A673 (cell line): Measurements from ENCODE around the gene F2RL3. TPM values are rescaled to one million over a fixed set of nuclear protein-coding genes. Genes with fewer than 3 reads are reported as not detected.

Source experiments
- BruUV-seq: library from RNA; stranded (reverse); fragments of 400-500 nt; replicated peaks from 2 replicates; lab custom pipeline; 2021; lab: Mats Ljungman, UMichigan
- CTCF ChIA-PET: fragments of 300-600 bp; sonication (Branson Sonifier 250); formaldehyde crosslinking; loops from one replicate; lab custom pipeline; 2022; ENCODE audit warnings: antibody characterized with exemption; lab: Charles Lee
- POLR2A ChIA-PET: fragments of 300-600 bp; sonication (Branson Sonifier 250); formaldehyde crosslinking; loops from one replicate; lab custom pipeline; 2022; ENCODE audit warnings: antibody characterized with exemption; ENCODE audit not compliant: low non-redundant PET; lab: Charles Lee
- DNase-seq: peaks from one replicate; pipeline ENCODE4 v3.0.0-alpha.2; 2015; ENCODE audit warnings: low spot score
- H3K27ac ChIP-seq: fragments of 200-600 bp; sonication (generic); 2 replicates; pipeline ENCODE4 v1.5.1; 2016; ENCODE audit warnings: mixed run types, low read depth, mild to moderate bottlenecking, mixed read lengths, antibody characterized with exemption, low read length; ENCODE audit not compliant: poor library complexity, severe bottlenecking
- H3K27me3 ChIP-seq: fragments of 200-600 bp; sonication (generic); replicated peaks from 2 replicates; pipeline ENCODE4 v1.6.1; 2017; ENCODE audit warnings: mixed run types, low read depth, mild to moderate bottlenecking, mixed read lengths, antibody characterized with exemption, low read length; ENCODE audit not compliant: insufficient read depth, poor library complexity
- H3K36me3 ChIP-seq: fragments of 200-600 bp; sonication (generic); 2 replicates; pipeline ENCODE4 v1.6.1; 2016; ENCODE audit warnings: mixed run types, mild to moderate bottlenecking, mixed read lengths, antibody characterized with exemption, low read length; ENCODE audit not compliant: insufficient read depth, poor library complexity, severe bottlenecking
- H3K4me1 ChIP-seq: fragments of 200-600 bp; sonication (generic); 2 replicates; pipeline ENCODE4 v1.6.1; 2017; ENCODE audit warnings: mixed run types, mild to moderate bottlenecking, mixed read lengths, antibody characterized with exemption, low read length; ENCODE audit not compliant: insufficient read depth, poor library complexity, severe bottlenecking
- H3K4me3 ChIP-seq: fragments of 200-600 bp; sonication (generic); 2 replicates; pipeline ENCODE4 v1.5.1; 2016; ENCODE audit warnings: low read depth, mixed run types, mild to moderate bottlenecking, mixed read lengths, low read length; ENCODE audit not compliant: poor library complexity, severe bottlenecking
- H3K9me3 ChIP-seq: fragments of 200-600 bp; sonication (generic); 2 replicates; pipeline ENCODE4 v1.6.1; 2016; ENCODE audit warnings: mixed run types, low read depth, mild to moderate bottlenecking, mixed read lengths, antibody characterized with exemption, low read length; ENCODE audit not compliant: poor library complexity, severe bottlenecking
- CTCF ChIP-seq: fragments of 300-800, 200-600 bp; sonication (generic); conservative IDR thresholded peaks from 2 replicates; pipeline ENCODE4 v1.5.1; 2017; ENCODE audit warnings: low read depth, mild to moderate bottlenecking, antibody characterized with exemption, low read length, moderate library complexity, mixed read lengths
- EZH2 ChIP-seq: fragments of 200-600 bp; sonication (generic); IDR thresholded peaks from 2 replicates; pipeline ENCODE4 v1.6.1; 2017; ENCODE audit warnings: borderline replicate concordance, low read depth, mild to moderate bottlenecking, mixed read lengths, antibody characterized with exemption, low read length; ENCODE audit not compliant: poor library complexity, severe bottlenecking
- intact Hi-C: fragments of 100-400 bp; cut with micrococcal nuclease; formaldehyde crosslinking; loops from one replicate; pipeline ENCODE4 v1.10.0; 2022; ENCODE audit not compliant: unreplicated experiment
- total RNA-seq: library from RNA; stranded (reverse); gene quantifications from 2 replicates; pipeline ENCODE4 v1.2.3, GENCODE V29; 2021

F2RL3 gene
- total RNA-seq, 1 experiment from 2014 or later = not detected

GRCh38 chr19:16875584-16876555 lies 12.9 kb upstream of the F2RL3 start:
- Histone ChIP-seq H3K36me3 (peaks cover 58% of the 10 kb centered on the region), H3K4me1 (no peaks in the 10 kb centered on the region), H3K9me3 (peaks cover 2% of the 10 kb centered on the region), H3K4me3 (no peak overlapping the region), H3K27ac (no peak overlapping the region), H3K27me3 (no peaks in the 10 kb centered on the region)
- ChIA-PET POLR2A (no interaction called here), CTCF (no interaction called here)
- BruUV-seq = no TSS peak
- TF ChIP-seq CTCF (no peak), EZH2 (no peak)
- no peak for DNase-seq
- intact Hi-C loops = no loop called here

GRCh38 chr19:16876904-16877361 lies 11.9 kb upstream of the F2RL3 start:
- Histone ChIP-seq H3K4me1 (no peaks in the 10 kb centered on the region), H3K4me3 (no peak overlapping the region), H3K9me3 (peaks cover 8% of the 10 kb centered on the region), H3K27ac (no peak overlapping the region), H3K36me3 (peaks cover 48% of the 10 kb centered on the region), H3K27me3 (no peaks in the 10 kb centered on the region)
- TF ChIP-seq CTCF (no peak), EZH2 (no peak)
- intact Hi-C loops = no loop called here
- no peak for DNase-seq
- CTCF ChIA-PET = no interaction called here
- POLR2A ChIA-PET = no interaction called here
- no TSS peak for BruUV-seq

- Histone ChIP-seq H3K9me3 (peaks cover 12% of the 10 kb centered on the region), H3K36me3 (peaks cover 47% of the 10 kb centered on the region), H3K27ac (no peak overlapping the region), H3K4me1 (no peaks in the 10 kb centered on the region), H3K4me3 (no peak overlapping the region), H3K27me3 (no peaks in the 10 kb centered on the region)
- no peak for TF ChIP-seq CTCF
- TF ChIP-seq EZH2 = no peak
- ChIA-PET POLR2A (no interaction called here), CTCF (no interaction called here)
- BruUV-seq = no TSS peak
- no peak for DNase-seq
- intact Hi-C loops = no loop called here
Observed at GRCh38 chr19:16877581-16877980, 11.2 kb upstream of the F2RL3 start.
